ENCODE data around the gene PIP5K1C. TPM values are rescaled to one million over a fixed set of nuclear protein-coding genes. Genes with fewer than 3 reads are reported as not detected.

The PIP5K1C gene
- polyA plus RNA-seq, 1 donor, result 23.0 TPM

DNA sequence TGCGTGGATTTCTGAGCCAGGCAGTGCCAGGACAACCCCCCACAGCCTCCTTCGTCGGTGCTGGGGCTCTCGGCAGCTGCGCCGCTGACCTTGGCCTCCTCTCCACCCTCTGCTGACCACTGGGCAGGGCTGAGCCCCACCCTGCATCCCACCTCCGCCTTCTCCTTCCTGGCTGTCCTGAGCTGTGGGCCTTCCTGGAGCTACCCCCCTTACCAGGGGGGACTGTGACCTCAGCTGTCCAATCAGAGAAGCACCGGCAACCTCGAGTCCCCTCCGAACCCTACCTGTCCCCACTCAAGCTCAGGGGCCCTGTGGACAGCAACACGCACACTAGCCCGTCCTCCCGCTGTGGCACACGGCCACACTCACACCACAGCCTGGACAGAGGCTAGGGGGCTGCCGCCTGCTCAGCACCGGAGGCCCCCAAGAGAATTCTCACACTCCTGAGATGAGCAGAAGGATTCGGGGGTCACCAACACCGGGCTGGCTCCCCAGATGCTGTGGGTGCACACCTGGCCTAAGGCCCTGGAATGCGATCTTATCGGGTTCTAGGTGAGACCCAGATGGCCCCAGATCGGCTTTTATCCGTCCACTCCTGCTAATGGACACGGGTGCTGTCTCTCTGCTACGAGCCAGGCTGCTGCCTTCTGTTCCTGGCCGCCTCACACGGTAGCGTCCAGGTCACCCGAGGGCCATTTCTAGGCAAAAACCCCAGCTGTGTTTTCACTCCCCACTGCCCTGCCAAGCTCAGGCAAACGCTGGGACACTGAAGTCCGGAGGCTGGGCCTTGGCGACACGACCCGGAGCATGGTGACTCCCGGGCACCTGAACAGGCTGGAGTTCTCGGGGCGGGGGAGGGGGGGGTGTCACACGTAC lies 41.2 kb downstream of the PIP5K1C start:
- H3K4me1 ChIP-seq (ENCODE audit: control insufficient read depth, insufficient read depth, low read length), result no peaks in the 10 kb centered on the region
- no peak for DNase-seq
- no CpG with 5 or more reads among the region's 37 CpGs for WGBS (ENCODE audit: insufficient coverage, low lambda C conversion rate)
- H3K27ac ChIP-seq (ENCODE audit: low read length), result no peak overlapping the region
- H3K9me3 ChIP-seq (ENCODE audit: control insufficient read depth, low read depth, low read length), result peaks cover 18% of the 10 kb centered on the region
- no peaks in the 10 kb centered on the region for H3K27me3 ChIP-seq (ENCODE audit: control insufficient read depth, insufficient read depth, low read length)
- no peak overlapping the region for H3K4me3 ChIP-seq (ENCODE audit: low read length)
- peaks cover 63% of the 10 kb centered on the region for H3K36me3 ChIP-seq (ENCODE audit: control insufficient read depth, insufficient read depth, low read length)

DNA sequence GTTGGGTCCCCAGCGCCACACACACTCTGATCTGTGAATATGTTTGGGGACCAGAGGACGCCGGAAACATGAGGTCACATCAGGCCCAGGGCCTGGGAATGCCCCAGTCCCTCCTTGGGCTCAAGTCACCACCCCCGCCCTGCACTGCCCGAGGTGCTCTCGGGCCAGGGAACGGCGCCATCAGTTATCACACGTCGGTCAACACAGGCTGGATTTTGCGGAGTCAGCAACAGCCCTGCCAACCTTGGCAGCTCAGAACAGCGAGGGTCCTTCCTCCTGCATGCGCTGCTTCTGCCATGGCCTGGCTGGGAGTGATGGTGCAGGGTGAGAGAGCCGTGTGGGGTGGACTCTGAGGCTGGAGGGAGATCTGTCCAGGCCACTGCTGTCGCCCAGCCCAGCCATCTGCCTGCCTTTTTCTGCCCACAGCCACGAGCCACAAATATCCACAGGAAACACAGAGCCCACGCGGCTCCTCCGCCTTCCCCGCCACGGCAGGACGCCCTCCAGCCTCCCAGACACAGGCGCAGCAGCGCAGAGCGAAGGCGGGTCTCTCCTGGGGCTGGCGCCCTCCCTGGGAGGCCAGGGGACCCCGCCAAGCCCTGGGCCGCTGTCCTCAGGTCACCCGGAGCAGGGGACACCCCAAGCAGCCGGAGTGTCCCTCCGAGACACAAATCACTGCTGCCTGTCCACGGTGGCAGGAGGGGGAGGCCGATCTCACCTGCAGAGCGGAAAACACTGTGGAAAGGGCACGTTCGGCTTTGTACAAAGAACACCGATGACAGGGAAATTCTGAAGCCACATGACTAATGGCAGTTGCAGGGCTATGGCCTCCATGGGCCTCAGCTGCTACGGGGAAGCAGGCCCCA lies 42.0 kb downstream of the PIP5K1C start:
- peaks cover 18% of the 10 kb centered on the region for H3K9me3 ChIP-seq (ENCODE audit: control insufficient read depth, low read depth, low read length)
- no peaks in the 10 kb centered on the region for H3K27me3 ChIP-seq (ENCODE audit: control insufficient read depth, insufficient read depth, low read length)
- H3K36me3 ChIP-seq (ENCODE audit: control insufficient read depth, insufficient read depth, low read length), result peaks cover 63% of the 10 kb centered on the region
- no peaks in the 10 kb centered on the region for H3K4me1 ChIP-seq (ENCODE audit: control insufficient read depth, insufficient read depth, low read length)
- no CpG with 5 or more reads among the region's 39 CpGs for WGBS (ENCODE audit: insufficient coverage, low lambda C conversion rate)
- DNase-seq, result no peak
- no peak overlapping the region for H3K27ac ChIP-seq (ENCODE audit: low read length)
- no peak overlapping the region for H3K4me3 ChIP-seq (ENCODE audit: low read length)

DNA sequence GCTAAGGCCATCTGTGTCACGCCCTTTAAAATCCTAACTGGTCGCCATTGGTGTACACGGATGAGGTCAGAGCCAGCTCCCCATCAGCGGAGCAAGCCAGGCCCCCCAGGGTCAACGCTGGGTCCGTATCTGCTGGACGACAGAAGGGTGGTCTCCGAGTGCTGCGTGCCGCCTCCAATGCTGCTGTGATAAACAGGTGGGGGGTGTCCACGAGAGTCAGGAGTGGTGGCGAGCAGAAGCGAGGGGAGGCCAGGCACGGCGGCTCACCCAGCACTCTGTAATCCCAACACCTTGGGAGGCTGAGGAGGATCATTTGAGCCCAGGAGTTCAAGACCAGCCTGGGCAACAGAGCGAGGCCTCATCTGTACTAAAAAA lies 42.9 kb downstream of the PIP5K1C start:
- no CpG with 5 or more reads among the region's 16 CpGs for WGBS (ENCODE audit: insufficient coverage, low lambda C conversion rate)
- H3K9me3 ChIP-seq (ENCODE audit: control insufficient read depth, low read depth, low read length), result peaks cover 18% of the 10 kb centered on the region
- H3K27ac ChIP-seq (ENCODE audit: low read length), result no peak overlapping the region
- no peaks in the 10 kb centered on the region for H3K4me1 ChIP-seq (ENCODE audit: control insufficient read depth, insufficient read depth, low read length)
- no peak overlapping the region for H3K4me3 ChIP-seq (ENCODE audit: low read length)
- DNase-seq, result no peak
- peaks cover 68% of the 10 kb centered on the region for H3K36me3 ChIP-seq (ENCODE audit: control insufficient read depth, insufficient read depth, low read length)
- no peaks in the 10 kb centered on the region for H3K27me3 ChIP-seq (ENCODE audit: control insufficient read depth, insufficient read depth, low read length)

DNA sequence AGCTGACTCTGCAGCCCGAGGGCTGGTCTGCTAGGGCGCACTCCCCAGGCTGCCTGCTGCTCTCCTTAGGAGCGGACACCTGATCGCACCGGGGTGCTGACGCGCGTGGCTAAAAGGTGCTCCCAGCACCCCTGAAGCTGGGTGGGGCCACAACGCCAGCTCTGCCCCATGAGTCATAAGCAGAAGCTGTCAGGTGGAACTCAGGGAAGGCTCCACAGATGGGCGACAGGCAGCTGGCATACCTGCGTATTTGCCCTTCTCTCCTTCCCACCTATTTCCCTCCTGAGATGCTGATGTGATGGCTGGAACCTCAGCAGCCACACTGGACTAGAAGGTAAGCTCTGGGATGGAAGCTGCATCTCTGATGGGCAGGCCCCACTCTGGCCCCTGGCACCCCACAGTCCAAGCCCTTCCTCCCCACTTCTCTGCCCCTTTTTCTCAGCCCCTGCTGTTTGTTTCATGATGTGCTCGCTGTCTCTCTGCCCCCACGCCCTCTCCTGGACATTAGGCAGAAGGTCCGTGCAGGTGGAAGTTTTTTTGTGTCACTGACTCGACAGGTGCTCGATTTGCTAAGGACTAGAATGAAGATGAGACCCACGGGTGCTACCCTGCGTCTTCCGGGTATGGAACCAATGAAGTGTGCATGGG lies 43.4 kb downstream of the PIP5K1C start:
- DNase-seq, result no peak
- Histone ChIP-seq H3K4me1 (ENCODE audit: control insufficient read depth, insufficient read depth, low read length) (no peaks in the 10 kb centered on the region), H3K9me3 (ENCODE audit: control insufficient read depth, low read depth, low read length) (peaks cover 16% of the 10 kb centered on the region), H3K27ac (ENCODE audit: low read length) (no peak overlapping the region), H3K4me3 (ENCODE audit: low read length) (no peak overlapping the region), H3K27me3 (ENCODE audit: control insufficient read depth, insufficient read depth, low read length) (no peaks in the 10 kb centered on the region), H3K36me3 (ENCODE audit: control insufficient read depth, insufficient read depth, low read length) (peaks cover 68% of the 10 kb centered on the region)
- WGBS (ENCODE audit: insufficient coverage, low lambda C conversion rate), result no CpG with 5 or more reads among the region's 19 CpGs

DNA sequence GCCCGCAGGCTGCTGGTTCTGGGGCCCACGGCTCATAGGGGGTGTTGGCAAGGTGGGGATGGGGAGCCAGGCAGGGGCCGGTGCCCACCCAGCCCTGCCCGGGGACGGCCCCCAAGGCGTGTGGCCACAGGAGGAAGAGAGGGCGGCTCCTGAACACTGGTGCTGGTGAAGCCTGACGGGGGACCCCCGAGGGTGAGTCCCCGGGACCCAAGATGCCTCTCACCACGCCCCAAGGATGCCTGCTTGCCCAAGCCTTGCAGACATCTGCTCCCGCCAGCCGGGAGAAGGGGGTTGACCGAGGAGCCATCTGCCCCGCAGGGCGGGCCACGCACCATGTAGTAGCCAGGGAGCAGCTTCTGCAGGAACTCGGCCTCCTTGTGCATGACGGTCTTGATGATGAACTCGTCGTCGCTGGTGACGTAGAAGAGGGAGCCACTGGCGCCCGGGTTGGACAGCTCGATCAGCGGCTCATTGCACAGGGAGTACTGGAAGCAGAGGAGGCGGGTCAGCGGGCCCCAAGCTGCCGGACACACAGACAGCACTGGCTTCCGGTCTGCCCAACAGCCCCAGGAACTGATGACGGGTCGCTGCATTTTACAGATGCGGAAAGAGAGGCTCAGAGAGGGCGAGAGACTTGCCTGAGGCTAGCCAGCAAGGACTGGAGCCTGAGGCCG lies 44.1 kb downstream of the PIP5K1C start:
- H3K4me3 ChIP-seq (ENCODE audit: low read length), result no peak overlapping the region
- H3K27me3 ChIP-seq (ENCODE audit: control insufficient read depth, insufficient read depth, low read length), result no peaks in the 10 kb centered on the region
- DNase-seq, result no peak
- no CpG with 5 or more reads among the region's 36 CpGs for WGBS (ENCODE audit: insufficient coverage, low lambda C conversion rate)
- H3K9me3 ChIP-seq (ENCODE audit: control insufficient read depth, low read depth, low read length), result peaks cover 11% of the 10 kb centered on the region
- no peak overlapping the region for H3K27ac ChIP-seq (ENCODE audit: low read length)
- H3K4me1 ChIP-seq (ENCODE audit: control insufficient read depth, insufficient read depth, low read length), result no peaks in the 10 kb centered on the region
- H3K36me3 ChIP-seq (ENCODE audit: control insufficient read depth, insufficient read depth, low read length), result peaks cover 68% of the 10 kb centered on the region

DNA sequence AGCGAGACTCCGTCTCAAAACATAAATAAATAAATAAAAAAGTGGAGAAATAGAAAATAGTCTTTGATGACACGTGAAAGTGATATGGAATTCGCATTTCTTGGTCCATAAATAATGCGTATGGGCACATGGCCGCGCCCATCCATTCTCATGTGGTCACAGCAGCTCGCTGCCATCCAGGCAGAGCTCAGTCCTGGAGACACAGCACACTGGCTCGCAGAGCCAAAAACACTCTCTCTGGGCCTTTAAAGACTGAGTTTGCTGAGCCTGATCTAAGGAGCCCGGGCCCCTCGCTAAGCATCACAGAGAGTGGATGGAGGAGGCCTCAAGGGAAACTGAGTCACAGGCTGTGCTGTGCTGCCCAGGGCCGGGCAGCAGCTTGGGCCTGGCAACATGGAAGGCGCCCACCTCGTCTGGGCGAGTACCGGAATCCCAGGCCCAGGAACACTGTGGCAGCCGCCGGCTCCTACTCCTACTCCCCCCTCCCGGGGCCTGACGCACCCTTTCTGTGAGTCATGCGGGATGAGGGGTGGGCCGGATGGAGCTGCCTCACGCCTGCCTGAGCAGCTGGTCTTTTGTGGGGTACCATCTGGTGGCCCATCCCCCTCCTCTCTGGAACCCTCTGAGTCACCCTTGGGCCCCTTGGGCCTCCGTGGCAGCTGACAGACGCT lies 44.7 kb downstream of the PIP5K1C start:
- Histone ChIP-seq H3K36me3 (ENCODE audit: control insufficient read depth, insufficient read depth, low read length) (peaks cover 64% of the 10 kb centered on the region), H3K27me3 (ENCODE audit: control insufficient read depth, insufficient read depth, low read length) (no peaks in the 10 kb centered on the region), H3K4me1 (ENCODE audit: control insufficient read depth, insufficient read depth, low read length) (no peaks in the 10 kb centered on the region), H3K4me3 (ENCODE audit: low read length) (no peak overlapping the region), H3K9me3 (ENCODE audit: control insufficient read depth, low read depth, low read length) (peaks cover 11% of the 10 kb centered on the region), H3K27ac (ENCODE audit: low read length) (no peak overlapping the region)
- no CpG with 5 or more reads among the region's 25 CpGs for WGBS (ENCODE audit: insufficient coverage, low lambda C conversion rate)
- no peak for DNase-seq

DNA sequence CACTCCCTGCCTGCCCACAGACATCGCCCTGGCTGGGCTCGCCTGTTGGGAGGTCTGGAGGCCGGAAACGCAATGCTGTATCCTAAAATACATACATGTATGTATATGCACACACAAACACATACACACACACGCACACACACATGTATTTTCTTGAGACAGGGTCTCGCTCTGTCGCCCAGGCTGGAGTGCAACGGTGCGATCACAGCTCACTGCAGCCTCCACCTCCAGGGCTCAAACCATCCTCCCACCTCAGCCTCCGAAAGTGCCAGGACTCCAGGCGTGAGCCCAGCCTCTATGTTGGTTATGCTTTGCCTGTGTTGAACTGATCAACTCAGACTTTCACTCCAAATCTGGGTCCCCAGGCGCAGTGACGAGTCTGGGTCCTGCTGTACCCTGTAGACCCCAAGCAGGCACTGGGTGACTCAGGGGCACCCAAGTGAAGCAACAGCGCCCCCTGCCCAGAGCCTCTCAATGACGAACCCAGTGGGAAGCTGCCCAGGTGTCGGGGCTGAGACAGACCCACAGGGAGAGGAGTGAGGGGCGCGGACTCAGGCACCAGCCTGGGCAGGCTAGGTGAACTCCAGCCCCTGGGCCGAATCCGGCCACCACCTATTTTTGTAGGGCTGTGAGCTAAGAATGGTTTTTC lies 46.3 kb downstream of the PIP5K1C start:
- no peak for DNase-seq
- H3K4me1 ChIP-seq (ENCODE audit: control insufficient read depth, insufficient read depth, low read length), result no peaks in the 10 kb centered on the region
- no peaks in the 10 kb centered on the region for H3K27me3 ChIP-seq (ENCODE audit: control insufficient read depth, insufficient read depth, low read length)
- peaks cover 11% of the 10 kb centered on the region for H3K9me3 ChIP-seq (ENCODE audit: control insufficient read depth, low read depth, low read length)
- WGBS (ENCODE audit: insufficient coverage, low lambda C conversion rate), result no CpG with 5 or more reads among the region's 20 CpGs
- H3K4me3 ChIP-seq (ENCODE audit: low read length), result no peak overlapping the region
- H3K27ac ChIP-seq (ENCODE audit: low read length), result no peak overlapping the region
- H3K36me3 ChIP-seq (ENCODE audit: control insufficient read depth, insufficient read depth, low read length), result peaks cover 64% of the 10 kb centered on the region

DNA sequence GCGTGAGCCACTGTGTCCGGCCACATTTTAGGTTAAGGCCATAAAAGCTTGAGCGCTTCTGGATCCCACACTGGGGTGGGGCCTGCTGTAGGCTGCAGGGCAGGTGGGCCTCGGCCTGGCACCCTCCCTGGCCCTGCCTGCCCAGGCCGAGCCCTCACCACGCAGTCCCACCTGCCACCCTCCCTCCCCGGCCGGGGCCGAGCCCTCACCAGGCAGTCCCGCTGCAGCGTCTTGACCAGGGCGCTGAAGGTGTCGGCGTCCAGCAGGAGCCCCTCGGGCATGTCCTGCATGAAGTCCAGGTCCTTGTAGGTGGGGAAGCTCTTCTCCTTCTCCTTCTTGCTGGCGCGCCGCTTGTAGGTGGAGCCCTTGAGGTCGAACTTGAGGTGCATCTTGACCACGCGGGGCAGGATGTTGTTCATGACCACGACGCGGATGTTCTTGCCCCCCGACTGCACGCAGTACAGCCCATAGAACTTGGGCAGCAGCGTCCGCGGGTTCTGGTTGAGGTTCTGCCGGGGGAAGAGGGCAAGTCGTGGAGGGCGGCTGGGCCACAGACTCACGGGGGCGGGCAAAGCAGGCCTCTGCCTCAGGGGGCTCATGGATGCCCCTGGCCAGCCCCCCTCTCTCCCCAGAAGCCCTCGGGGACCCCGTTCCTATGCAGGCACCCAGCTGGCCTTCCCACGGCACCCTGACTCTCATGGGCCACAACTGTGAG lies 47.0 kb downstream of the PIP5K1C start:
- H3K4me3 ChIP-seq (ENCODE audit: low read length), result no peak overlapping the region
- H3K27me3 ChIP-seq (ENCODE audit: control insufficient read depth, insufficient read depth, low read length), result no peaks in the 10 kb centered on the region
- no peak overlapping the region for H3K27ac ChIP-seq (ENCODE audit: low read length)
- no peaks in the 10 kb centered on the region for H3K4me1 ChIP-seq (ENCODE audit: control insufficient read depth, insufficient read depth, low read length)
- peaks cover 11% of the 10 kb centered on the region for H3K9me3 ChIP-seq (ENCODE audit: control insufficient read depth, low read depth, low read length)
- DNase-seq, result no peak
- WGBS (ENCODE audit: insufficient coverage, low lambda C conversion rate), result no CpG with 5 or more reads among the region's 37 CpGs
- H3K36me3 ChIP-seq (ENCODE audit: control insufficient read depth, insufficient read depth, low read length), result peaks cover 58% of the 10 kb centered on the region

DNA sequence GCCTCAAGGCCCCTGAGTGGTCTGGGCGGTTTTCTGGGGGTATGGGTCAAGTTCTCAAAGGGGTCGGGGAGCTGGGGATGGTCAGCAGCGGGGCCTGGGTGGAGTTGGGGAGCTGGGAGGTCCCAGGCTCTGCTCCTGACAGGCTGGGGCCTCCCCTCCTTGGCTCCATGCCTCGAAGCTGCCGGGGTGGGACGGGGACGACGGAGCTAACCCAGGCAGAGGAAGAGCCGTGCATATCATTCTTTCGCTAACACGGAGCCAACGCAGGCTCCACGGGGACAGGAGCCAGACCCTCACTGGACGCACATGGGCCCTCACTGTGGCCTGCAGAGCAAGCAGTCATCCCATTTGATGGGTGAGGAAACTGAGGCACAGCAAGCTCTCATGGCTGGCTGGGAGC lies 47.8 kb downstream of the PIP5K1C start:
- Histone ChIP-seq H3K27ac (ENCODE audit: low read length) (no peak overlapping the region), H3K9me3 (ENCODE audit: control insufficient read depth, low read depth, low read length) (peaks cover 11% of the 10 kb centered on the region), H3K27me3 (ENCODE audit: control insufficient read depth, insufficient read depth, low read length) (no peaks in the 10 kb centered on the region), H3K36me3 (ENCODE audit: control insufficient read depth, insufficient read depth, low read length) (peaks cover 51% of the 10 kb centered on the region), H3K4me3 (ENCODE audit: low read length) (no peak overlapping the region), H3K4me1 (ENCODE audit: control insufficient read depth, insufficient read depth, low read length) (no peaks in the 10 kb centered on the region)
- WGBS (ENCODE audit: insufficient coverage, low lambda C conversion rate), result no CpG with 5 or more reads among the region's 14 CpGs
- no peak for DNase-seq
